Erythroblast (primary cell): ENCODE measurements around the gene SSC4D.

Experiments used
- GATA1 ChIP-seq: IDR thresholded peaks from 2 replicates; pipeline ENCODE4 v1.6.1; 2011; ENCODE audit warnings: low read depth, mild to moderate bottlenecking, control low read depth, low read length, moderate library complexity
- POLR2A ChIP-seq: IDR thresholded peaks from 2 replicates; pipeline ENCODE4 v1.6.1; 2011; ENCODE audit warnings: mild to moderate bottlenecking, low read length

DNA sequence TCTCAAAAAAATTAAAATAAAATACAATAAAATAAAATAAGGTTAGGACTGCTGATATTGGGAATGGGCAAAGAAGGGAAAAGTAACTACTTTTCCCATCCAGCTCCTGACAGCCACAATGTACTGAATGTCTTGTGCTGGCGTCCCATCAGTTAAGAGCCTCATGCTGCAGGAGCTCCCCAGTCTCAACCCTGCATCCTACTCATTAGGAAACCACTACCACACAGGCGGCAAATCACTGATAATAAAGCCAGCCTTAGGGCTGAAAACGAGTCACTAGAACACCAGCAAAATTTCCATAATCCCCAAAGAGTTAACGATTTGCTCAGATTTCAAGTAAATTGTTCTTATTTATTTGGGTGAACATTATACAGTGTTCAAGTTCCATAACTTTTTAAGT is 55.0 kb downstream of the SSC4D start:
- TF ChIP-seq POLR2A (no peak), GATA1 (no peak)
